ENCODE results near the gene NPAT. TPM values are rescaled to one million over a fixed set of nuclear protein-coding genes. Genes with fewer than 3 reads are reported as not detected.
A peak's percentile ranks its signal among the peaks of the same experiment; 100 is the strongest.

NPAT gene
- total RNA-seq, 1 experiment from 2014 or later: 11.0 TPM

GRCh38 chr11:108117746-108118371 is 104.6 kb downstream of the NPAT start:
- POLR2A ChIA-PET: interaction anchor here (0.8 to 1.7 kb wide), 3 partner anchors 22 to 536 kb away, joined by 3 to 4 read pairs (median 4); no protein-coding TSS in a partner anchor
- Mint-ChIP-seq H3K9me3 (ENCODE audit: unreplicated experiment) (no peaks in the 10 kb centered on the region), H3K36me3 (ENCODE audit: insufficient read depth, unreplicated experiment) (peaks cover 10% of the 10 kb centered on the region), H3K27ac (ENCODE audit: low read depth, unreplicated experiment) (no peak overlapping the region), H3K4me3 (ENCODE audit: unreplicated experiment) (no peak overlapping the region), H3K27me3 (ENCODE audit: insufficient read depth, unreplicated experiment) (no peaks in the 10 kb centered on the region), H3K4me1 (ENCODE audit: insufficient read depth, unreplicated experiment) (peaks cover 20% of the 10 kb centered on the region)
- CTCF ChIA-PET: interaction anchor here (0.7 to 2.0 kb wide), 18 partner anchors 9 to 536 kb away, joined by 3 to 8 read pairs (median 4); partner anchors contain the start of gene CUL5
- intact Hi-C loops (cut with micrococcal nuclease): loop anchor here (2.0 kb wide), 1 partner anchor 537 kb away; no protein-coding TSS in a partner anchor
- no TSS peak for BruUV-seq (replicated peaks)
- DNase-seq (ENCODE audit: unreplicated experiment): peak; percentile 58
- TF ChIP-seq, protein P1, sequence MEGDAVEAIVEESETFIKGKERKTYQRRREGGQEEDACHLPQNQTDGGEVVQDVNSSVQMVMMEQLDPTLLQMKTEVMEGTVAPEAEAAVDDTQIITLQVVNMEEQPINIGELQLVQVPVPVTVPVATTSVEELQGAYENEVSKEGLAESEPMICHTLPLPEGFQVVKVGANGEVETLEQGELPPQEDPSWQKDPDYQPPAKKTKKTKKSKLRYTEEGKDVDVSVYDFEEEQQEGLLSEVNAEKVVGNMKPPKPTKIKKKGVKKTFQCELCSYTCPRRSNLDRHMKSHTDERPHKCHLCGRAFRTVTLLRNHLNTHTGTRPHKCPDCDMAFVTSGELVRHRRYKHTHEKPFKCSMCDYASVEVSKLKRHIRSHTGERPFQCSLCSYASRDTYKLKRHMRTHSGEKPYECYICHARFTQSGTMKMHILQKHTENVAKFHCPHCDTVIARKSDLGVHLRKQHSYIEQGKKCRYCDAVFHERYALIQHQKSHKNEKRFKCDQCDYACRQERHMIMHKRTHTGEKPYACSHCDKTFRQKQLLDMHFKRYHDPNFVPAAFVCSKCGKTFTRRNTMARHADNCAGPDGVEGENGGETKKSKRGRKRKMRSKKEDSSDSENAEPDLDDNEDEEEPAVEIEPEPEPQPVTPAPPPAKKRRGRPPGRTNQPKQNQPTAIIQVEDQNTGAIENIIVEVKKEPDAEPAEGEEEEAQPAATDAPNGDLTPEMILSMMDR (IDR thresholded peaks at IDR 0.05; ENCODE audit: unreplicated experiment): peak; percentile 34

DNA sequence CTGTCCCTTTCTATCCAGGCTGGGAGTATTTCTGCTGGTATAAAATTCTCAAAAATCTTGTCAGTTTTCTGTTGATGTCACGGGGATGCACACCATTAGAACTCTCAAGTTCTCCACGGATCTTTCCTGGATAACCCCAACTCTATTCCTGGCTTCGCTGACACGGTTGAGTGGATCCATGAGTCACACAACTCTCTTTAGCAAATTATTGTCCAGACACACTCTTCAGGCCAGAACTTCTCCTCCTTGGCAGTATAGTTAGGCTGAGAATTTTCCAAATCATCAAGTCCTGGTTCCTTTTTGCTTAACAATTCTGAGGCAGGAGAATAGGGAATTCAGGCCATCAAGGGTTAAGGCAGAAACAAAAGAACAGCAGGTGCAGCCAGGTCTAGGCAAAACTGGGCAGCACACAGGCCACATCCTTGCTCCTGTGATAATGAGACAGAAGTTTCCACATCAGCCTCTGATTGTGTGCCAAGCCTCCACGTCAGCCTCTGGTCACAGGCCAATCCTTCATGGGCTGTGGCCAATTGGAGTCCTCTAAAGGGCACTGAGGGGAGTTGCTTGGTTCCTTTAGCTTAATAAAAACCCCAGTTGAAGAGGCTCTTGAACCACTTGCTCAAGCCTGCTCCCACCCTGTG is 106.8 kb downstream of the NPAT start:
- ChIA-PET CTCF (interaction anchor here (0.7 kb wide), 1 partner anchor 23 kb away, joined by 3 read pairs; no protein-coding TSS in a partner anchor), POLR2A (no interaction called here)
- Mint-ChIP-seq H3K36me3 (ENCODE audit: insufficient read depth, unreplicated experiment) (peaks cover 17% of the 10 kb centered on the region), H3K9me3 (ENCODE audit: unreplicated experiment) (no peaks in the 10 kb centered on the region), H3K27ac (ENCODE audit: low read depth, unreplicated experiment) (peak overlapping the region; percentile 54), H3K4me1 (ENCODE audit: insufficient read depth, unreplicated experiment) (peaks cover 10% of the 10 kb centered on the region), H3K27me3 (ENCODE audit: insufficient read depth, unreplicated experiment) (no peaks in the 10 kb centered on the region), H3K4me3 (ENCODE audit: unreplicated experiment) (no peak overlapping the region)
- TF ChIP-seq, protein P1 (IDR thresholded peaks at IDR 0.05; ENCODE audit: unreplicated experiment): no peak
- peak; percentile 93 for DNase-seq (ENCODE audit: unreplicated experiment)
- intact Hi-C loops (cut with micrococcal nuclease): loop anchor here (2.0 kb wide), 1 partner anchor 539 kb away; no protein-coding TSS in a partner anchor
- no TSS peak for BruUV-seq (replicated peaks)

DNA sequence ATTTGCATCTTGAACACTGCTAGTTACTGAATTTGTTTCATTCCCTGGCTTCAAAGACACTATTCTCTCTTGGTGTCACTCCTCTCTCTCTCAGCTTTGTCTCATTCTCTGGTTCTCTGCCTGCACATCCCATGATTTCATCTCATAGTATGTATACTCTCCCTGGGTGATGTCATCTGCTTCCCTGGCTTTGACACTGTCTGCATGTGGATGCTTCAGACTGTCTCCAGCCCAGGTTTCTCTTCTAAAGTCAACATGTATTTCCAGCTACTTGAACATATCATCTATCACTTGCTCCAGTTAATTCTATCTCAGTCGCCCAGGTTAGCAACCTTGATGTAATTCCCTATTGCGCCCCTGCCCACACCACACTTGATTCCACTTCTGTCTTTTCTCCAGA is 110.4 kb downstream of the NPAT start:
- H3K27ac Mint-ChIP-seq (ENCODE audit: low read depth, unreplicated experiment): no peak overlapping the region
- peaks cover 10% of the 10 kb centered on the region for H3K4me1 Mint-ChIP-seq (ENCODE audit: insufficient read depth, unreplicated experiment)
- no peaks in the 10 kb centered on the region for H3K9me3 Mint-ChIP-seq (ENCODE audit: unreplicated experiment)
- ChIA-PET POLR2A (interaction anchor here (0.6 to 1.0 kb wide), 2 partner anchors 10 to 16 kb away, joined by 3 read pairs; no protein-coding TSS in a partner anchor), CTCF (interaction anchor here (1.3 kb wide), 1 partner anchor 103 kb away, joined by 3 read pairs; the partner anchor contains the start of gene CUL5)
- TF ChIP-seq, protein P1 (IDR thresholded peaks at IDR 0.05; ENCODE audit: unreplicated experiment): no peak
- DNase-seq (ENCODE audit: unreplicated experiment): no peak
- H3K36me3 Mint-ChIP-seq (ENCODE audit: insufficient read depth, unreplicated experiment): peaks cover 32% of the 10 kb centered on the region
- BruUV-seq (replicated peaks): no TSS peak
- H3K27me3 Mint-ChIP-seq (ENCODE audit: insufficient read depth, unreplicated experiment): no peaks in the 10 kb centered on the region
- H3K4me3 Mint-ChIP-seq (ENCODE audit: unreplicated experiment): no peak overlapping the region
- intact Hi-C loops (cut with micrococcal nuclease): no loop called here

- no peaks in the 10 kb centered on the region for H3K27me3 Mint-ChIP-seq (ENCODE audit: insufficient read depth, unreplicated experiment)
- TF ChIP-seq, protein P1 (IDR thresholded peaks at IDR 0.05; ENCODE audit: unreplicated experiment): no peak
- H3K36me3 Mint-ChIP-seq (ENCODE audit: insufficient read depth, unreplicated experiment): peaks cover 31% of the 10 kb centered on the region
- ChIA-PET POLR2A (no interaction called here), CTCF (interaction anchor here (1.3 kb wide), 1 partner anchor 102 kb away, joined by 3 read pairs; the partner anchor contains the start of gene CUL5)
- H3K4me3 Mint-ChIP-seq (ENCODE audit: unreplicated experiment): no peak overlapping the region
- intact Hi-C loops (cut with micrococcal nuclease): no loop called here
- DNase-seq (ENCODE audit: unreplicated experiment): no peak
- no TSS peak for BruUV-seq (replicated peaks)
- peaks cover 9% of the 10 kb centered on the region for H3K4me1 Mint-ChIP-seq (ENCODE audit: insufficient read depth, unreplicated experiment)
- H3K9me3 Mint-ChIP-seq (ENCODE audit: unreplicated experiment): no peaks in the 10 kb centered on the region
- H3K27ac Mint-ChIP-seq (ENCODE audit: low read depth, unreplicated experiment): no peak overlapping the region
These were observed 111.3 kb downstream of the NPAT start for GRCh38 chr11:108111126-108111525.
